Right atrium auricular region (tissue), 2 donors: ENCODE data around the gene MED16. TPM values are rescaled to one million over a fixed set of nuclear protein-coding genes. Genes with fewer than 3 reads are reported as not detected.
"Not testable (repeated sequence)": the region's sequence is repeated elsewhere in the genome, so short reads cannot be mapped to it uniquely, and the experiment has no call there.

Experiments used
- DNase-seq: peaks from one replicate; pipeline ENCODE4 v3.0.0-alpha.2; 2019; ENCODE audit warnings: low spot score
- H3K27ac ChIP-seq, 2 donors: fragments of 200-600 bp; sonication (generic); 1 replicate in 1 of 2; 2 replicates in 1 of 2; pipeline ENCODE4 v1.5.1; 2016 to 2019
- H3K27me3 ChIP-seq, 2 donors: fragments of 200-600 bp; sonication (generic); one replicate each; pipeline versions ENCODE4 v1.5.1 to v1.6.0; 2017 to 2019
- H3K36me3 ChIP-seq: fragments of 200-600 bp; sonication (generic); one replicate; pipeline ENCODE4 v1.5.1; 2016
- H3K4me1 ChIP-seq, 2 donors: fragments of 200-600 bp; sonication (generic); one replicate each; pipeline versions ENCODE4 v1.5.1 to v1.6.0; 2017 to 2019
- H3K4me3 ChIP-seq, 2 donors: fragments of 200-600 bp; sonication (generic); 1 replicate in 1 of 2; 2 replicates in 1 of 2; pipeline ENCODE4 v1.5.1; 2017 to 2019; ENCODE audit warnings: mild to moderate bottlenecking in 1 of 2, moderate library complexity in 1 of 2
- H3K9me3 ChIP-seq, 2 donors: fragments of 200-600 bp; sonication (generic); one replicate each; pipeline ENCODE4 v1.5.1; 2019
- total RNA-seq, 2 donors: library from RNA; depleted of rRNA; stranded (reverse); fragments of >200 nt; gene quantifications; one replicate each; pipeline ENCODE4 v1.1.0, GENCODE V29; 2016
- TF ChIP-seq, protein P1 (sequence below), 2 donors: fragments of 200-600 bp; sonication (generic); IDR thresholded peaks; one replicate each; pipeline ENCODE4 v1.5.1; 2019; ENCODE audit warnings: antibody characterized with exemption in 2 of 2

MED16 gene
- total RNA-seq, 2 donors from 2014 or later, result 17.7 to 26.5 TPM

DNA sequence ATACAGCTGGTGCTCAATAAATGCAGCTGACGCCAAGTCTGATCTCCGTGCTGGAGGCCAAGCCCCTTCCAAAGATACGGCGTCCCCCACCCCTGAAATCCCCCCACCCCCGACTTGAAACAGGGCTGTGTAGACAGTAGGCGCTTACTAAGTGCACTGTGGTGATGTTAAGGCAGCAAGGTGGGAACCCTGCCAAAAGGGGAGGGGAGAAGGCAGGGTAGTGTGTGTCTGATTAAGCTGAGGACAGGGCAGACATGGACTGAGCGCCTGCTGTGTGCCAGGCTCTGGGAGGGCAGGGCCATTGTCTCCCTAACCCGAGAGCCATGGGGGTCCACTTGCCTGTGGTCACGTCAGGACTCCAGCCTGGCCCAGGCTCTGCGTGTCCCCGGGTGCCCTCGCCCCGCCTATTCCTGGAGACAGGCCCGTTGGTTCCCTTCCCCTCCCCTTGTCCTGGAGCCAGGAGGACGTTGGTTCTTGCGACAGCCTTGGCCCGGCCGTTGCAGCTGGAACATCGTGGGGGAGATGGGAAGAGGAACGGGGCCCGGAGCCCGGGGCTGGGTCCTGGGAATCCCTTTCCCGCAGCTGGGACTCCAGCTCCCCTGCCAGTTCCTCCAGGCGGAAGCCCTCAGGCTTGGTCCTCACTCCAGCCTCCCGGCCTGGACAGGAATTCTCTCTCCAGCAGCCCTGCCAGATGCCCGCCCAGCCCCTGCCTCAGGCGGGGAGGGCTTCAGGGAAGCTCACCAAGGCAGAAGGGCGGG is 42.6 kb downstream of the MED16 start:
- Histone ChIP-seq H3K9me3 (no peaks in the 10 kb centered on the region), H3K4me3 (peak overlapping the region in 1 of 2 donors; percentile 21), H3K27ac (peak overlapping the region; percentile 68 to 84), H3K36me3 (no peaks in the 10 kb centered on the region), H3K27me3 (peaks cover 0 to 5% of the 10 kb centered on the region in 2 donors), H3K4me1 (peaks cover 0 to 23% of the 10 kb centered on the region in 2 donors)
- peak; percentile 95 for DNase-seq
- TF ChIP-seq, protein P1, sequence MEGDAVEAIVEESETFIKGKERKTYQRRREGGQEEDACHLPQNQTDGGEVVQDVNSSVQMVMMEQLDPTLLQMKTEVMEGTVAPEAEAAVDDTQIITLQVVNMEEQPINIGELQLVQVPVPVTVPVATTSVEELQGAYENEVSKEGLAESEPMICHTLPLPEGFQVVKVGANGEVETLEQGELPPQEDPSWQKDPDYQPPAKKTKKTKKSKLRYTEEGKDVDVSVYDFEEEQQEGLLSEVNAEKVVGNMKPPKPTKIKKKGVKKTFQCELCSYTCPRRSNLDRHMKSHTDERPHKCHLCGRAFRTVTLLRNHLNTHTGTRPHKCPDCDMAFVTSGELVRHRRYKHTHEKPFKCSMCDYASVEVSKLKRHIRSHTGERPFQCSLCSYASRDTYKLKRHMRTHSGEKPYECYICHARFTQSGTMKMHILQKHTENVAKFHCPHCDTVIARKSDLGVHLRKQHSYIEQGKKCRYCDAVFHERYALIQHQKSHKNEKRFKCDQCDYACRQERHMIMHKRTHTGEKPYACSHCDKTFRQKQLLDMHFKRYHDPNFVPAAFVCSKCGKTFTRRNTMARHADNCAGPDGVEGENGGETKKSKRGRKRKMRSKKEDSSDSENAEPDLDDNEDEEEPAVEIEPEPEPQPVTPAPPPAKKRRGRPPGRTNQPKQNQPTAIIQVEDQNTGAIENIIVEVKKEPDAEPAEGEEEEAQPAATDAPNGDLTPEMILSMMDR (IDR thresholded peaks at IDR 0.05), result no peak

DNA sequence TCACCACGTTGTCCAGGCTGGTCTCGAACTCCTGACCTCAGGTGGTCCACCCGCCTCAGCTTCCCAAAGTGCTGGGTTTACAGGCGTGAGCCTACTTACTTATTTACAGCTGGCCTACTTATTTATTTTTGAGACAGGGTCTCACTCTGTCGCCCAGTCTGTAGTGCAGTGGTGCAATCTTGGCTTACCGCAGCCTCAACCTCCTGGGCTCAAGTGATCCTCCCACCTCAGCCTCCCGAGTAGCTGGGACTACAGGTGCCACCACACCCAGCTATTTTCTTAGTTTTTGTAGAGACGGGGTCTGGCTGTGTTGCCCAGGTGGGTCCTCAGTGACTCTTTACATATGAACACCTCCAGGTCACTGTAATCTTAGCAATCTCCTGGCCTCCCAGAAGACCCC is 43.8 kb downstream of the MED16 start:
- H3K27me3 ChIP-seq, DNase-seq, H3K36me3 ChIP-seq, H3K9me3 ChIP-seq, H3K4me3 ChIP-seq, H3K27ac ChIP-seq: not testable (repeated sequence)
- H3K4me1 ChIP-seq, result peaks cover 0 to 23% of the 10 kb centered on the region in 2 donors

DNA sequence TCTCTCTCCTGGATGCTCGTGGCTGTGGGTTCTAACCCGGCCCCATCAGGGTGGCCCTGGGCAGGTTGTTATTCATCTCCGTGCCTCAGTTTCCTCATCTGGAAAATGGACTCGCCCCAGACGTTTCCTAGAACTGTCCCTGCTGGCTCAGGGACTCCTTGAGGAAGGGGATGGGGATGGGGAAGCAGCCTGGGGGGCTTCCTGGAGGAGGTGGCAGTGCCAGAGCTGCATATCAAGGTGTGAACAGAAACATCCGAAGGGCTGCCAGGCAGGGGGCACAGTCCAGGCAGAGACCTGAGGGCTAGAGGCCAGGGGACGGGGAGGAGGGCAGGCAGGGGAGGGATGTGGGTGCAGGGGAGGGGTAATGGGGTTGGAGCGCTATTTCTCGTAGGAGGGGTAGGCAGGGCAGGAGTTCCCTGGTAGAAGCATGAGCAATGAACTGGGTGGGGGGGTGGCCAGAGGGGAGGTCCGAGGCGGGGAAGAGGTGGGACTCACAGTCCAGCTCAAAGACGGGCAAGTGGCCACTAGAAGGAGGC is 44.5 kb downstream of the MED16 start:
- TF ChIP-seq, protein P1 (IDR thresholded peaks at IDR 0.05), result no peak
- Histone ChIP-seq H3K4me1 (peaks cover 0 to 30% of the 10 kb centered on the region in 2 donors), H3K27me3 (peaks cover 0 to 12% of the 10 kb centered on the region in 2 donors), H3K4me3 (no peak overlapping the region), H3K36me3 (no peaks in the 10 kb centered on the region), H3K9me3 (no peaks in the 10 kb centered on the region), H3K27ac (peak overlapping the region; percentile 23 to 41)
- no peak for DNase-seq

DNA sequence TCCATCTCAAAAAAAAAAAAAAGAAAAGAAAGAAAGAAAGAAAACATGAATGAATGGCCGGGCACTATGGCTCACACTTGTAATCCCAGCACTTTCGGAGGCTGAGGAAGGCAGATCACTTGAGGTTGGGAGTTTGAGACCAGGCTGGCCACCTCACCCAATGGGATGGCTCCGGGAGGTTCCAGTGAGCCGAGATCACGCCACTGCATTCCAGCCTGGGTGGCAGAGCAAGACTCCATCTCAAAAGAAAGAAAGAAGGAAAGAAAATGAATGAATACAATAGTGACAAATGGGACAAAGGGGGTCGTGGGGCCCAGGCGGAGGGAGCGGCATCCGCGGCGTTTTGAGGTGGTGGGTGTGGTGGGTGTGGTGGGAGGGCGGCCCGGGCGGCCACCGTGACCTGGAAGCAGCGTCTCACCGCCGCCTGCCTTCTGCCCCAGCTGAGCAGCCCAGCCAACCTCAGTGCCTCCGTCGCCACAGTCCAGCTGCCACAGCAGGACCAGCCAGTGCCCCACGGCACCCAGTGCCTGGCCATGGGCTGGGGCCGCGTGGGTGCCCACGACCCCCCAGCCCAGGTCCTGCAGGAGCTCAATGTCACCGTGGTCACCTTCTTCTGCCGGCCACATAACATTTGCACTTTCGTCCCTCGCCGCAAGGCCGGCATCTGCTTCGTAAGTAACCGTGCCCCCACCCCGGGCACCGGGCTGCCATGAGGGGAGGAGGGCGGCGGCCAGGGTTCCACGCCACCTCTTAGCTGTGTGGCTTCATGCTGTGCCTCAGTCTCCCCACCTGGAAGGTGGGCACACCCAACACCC is 47.1 kb downstream of the MED16 start:
- no peak for DNase-seq
- Histone ChIP-seq H3K4me3 (no peak overlapping the region), H3K27me3 (peaks cover 0 to 8% of the 10 kb centered on the region in 2 donors), H3K9me3 (no peaks in the 10 kb centered on the region), H3K4me1 (peaks cover 0 to 27% of the 10 kb centered on the region in 2 donors), H3K36me3 (no peaks in the 10 kb centered on the region), H3K27ac (no peak overlapping the region)
- TF ChIP-seq, protein P1 (IDR thresholded peaks at IDR 0.05), result no peak

DNA sequence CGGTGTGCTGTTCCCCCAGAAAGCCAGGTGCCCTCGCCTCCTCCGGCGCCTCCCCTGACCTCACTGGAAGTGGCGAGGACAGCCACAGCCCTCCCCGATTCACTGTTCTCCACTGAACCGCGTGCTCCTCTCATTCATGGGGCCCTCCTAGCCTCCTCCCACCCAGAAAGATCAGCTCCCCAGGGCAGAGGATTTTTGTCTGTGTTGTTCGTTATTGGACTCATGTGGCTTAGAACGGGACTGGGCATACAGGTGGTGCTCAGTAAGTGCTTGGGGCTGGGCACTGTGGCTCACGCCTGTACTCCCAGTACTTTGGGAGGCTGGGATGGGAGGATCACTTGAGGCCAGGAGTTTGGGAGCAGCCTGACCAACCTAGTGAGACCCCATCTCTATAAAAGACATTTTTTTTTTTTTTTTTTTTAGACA is 48.4 kb downstream of the MED16 start:
- Histone ChIP-seq H3K4me1 (peaks cover 0 to 23% of the 10 kb centered on the region in 2 donors), H3K36me3 (no peaks in the 10 kb centered on the region), H3K27me3 (peaks cover 0 to 8% of the 10 kb centered on the region in 2 donors), H3K4me3 (no peak overlapping the region), H3K27ac (no peak overlapping the region), H3K9me3 (no peaks in the 10 kb centered on the region)
- no peak for DNase-seq
- TF ChIP-seq, protein P1 (IDR thresholded peaks at IDR 0.05), result no peak
